A673 (cell line): Measurements from ENCODE around the gene PSD2.

Source experiments
- EZH2 ChIP-seq: fragments of 200-600 bp; sonication (generic); IDR thresholded peaks from 2 replicates; pipeline ENCODE4 v1.6.1; 2017; ENCODE audit warnings: borderline replicate concordance, low read depth, mild to moderate bottlenecking, mixed read lengths, antibody characterized with exemption, low read length; ENCODE audit not compliant: poor library complexity, severe bottlenecking
- TF ChIP-seq, protein P1 (sequence below): fragments of 300-800, 200-600 bp; sonication (generic); conservative IDR thresholded peaks from 2 replicates; pipeline ENCODE4 v1.5.1; 2017; ENCODE audit warnings: low read depth, mild to moderate bottlenecking, antibody characterized with exemption, low read length, moderate library complexity, mixed read lengths

GRCh38 chr5:139877129-139877597 lies 81.6 kb downstream of the PSD2 start:
- TF ChIP-seq, protein P1, sequence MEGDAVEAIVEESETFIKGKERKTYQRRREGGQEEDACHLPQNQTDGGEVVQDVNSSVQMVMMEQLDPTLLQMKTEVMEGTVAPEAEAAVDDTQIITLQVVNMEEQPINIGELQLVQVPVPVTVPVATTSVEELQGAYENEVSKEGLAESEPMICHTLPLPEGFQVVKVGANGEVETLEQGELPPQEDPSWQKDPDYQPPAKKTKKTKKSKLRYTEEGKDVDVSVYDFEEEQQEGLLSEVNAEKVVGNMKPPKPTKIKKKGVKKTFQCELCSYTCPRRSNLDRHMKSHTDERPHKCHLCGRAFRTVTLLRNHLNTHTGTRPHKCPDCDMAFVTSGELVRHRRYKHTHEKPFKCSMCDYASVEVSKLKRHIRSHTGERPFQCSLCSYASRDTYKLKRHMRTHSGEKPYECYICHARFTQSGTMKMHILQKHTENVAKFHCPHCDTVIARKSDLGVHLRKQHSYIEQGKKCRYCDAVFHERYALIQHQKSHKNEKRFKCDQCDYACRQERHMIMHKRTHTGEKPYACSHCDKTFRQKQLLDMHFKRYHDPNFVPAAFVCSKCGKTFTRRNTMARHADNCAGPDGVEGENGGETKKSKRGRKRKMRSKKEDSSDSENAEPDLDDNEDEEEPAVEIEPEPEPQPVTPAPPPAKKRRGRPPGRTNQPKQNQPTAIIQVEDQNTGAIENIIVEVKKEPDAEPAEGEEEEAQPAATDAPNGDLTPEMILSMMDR = no peak
- TF ChIP-seq EZH2 = no peak
